Motor neuron (in vitro differentiated cells): ENCODE measurements around the gene MACROD2. TPM values are rescaled to one million over a fixed set of nuclear protein-coding genes. Genes with fewer than 3 reads are reported as not detected.
A peak's percentile ranks its signal among the peaks of the same experiment; 100 is the strongest.

ENCODE experiments used
- ATAC-seq, 8 experiments: fragments of 200-7000 bp; cut with Tn5 transposase; replicated peaks in 6 of 8; 2 replicates each; pipeline ENCODE4 v1.8.0; 2021; ENCODE audit warnings: mild to moderate bottlenecking in 8 of 8, moderate library complexity in 8 of 8
- H3K27ac ChIP-seq, 2 donors: fragments of 250-450 bp; sonication (Bioruptor Pico); 2 replicates each; pipeline ENCODE4 v1.9.0; 2021; ENCODE audit warnings: antibody characterized with exemption in 2 of 2, mild to moderate bottlenecking in 2 of 2, moderate library complexity in 1 of 2
- H3K4me1 ChIP-seq, 2 donors: fragments of 250-450 bp; sonication (Bioruptor Pico); replicated peaks in 1 of 2; 2 replicates each; pipeline ENCODE4 v1.6.1; 2021; ENCODE audit warnings: antibody characterized with exemption in 2 of 2, mild to moderate bottlenecking in 2 of 2, moderate library complexity in 1 of 2
- H3K4me3 ChIP-seq, 5 donors: fragments of 250-450 bp; sonication (Bioruptor Pico); 2 replicates each; pipeline ENCODE4 v1.9.0; 2021; ENCODE audit warnings: antibody characterized with exemption in 5 of 5, mild to moderate bottlenecking in 5 of 5, moderate library complexity in 4 of 5
- WGBS, 10 experiments: fragments of 450-650 bp; shearing (Covaris generic); methylation state at CpG; one replicate each; pipeline ENCODE4 v1.0.0; 2022; 5-methylcytosine and 5-hydroxymethylcytosine counted together
- in situ Hi-C, 9 experiments: fragments of 400-800 bp; cut with MboI; loops; one replicate each; pipeline ENCODE4 v1.15.0; 2021; ENCODE audit warnings: low sequenced_read_pairs in 9 of 9, low pct_unique_long_range_greater_than_20kb in 2 of 9; ENCODE audit not compliant: unreplicated experiment in 9 of 9
- total RNA-seq, 8 experiments: library from RNA; unstranded; fragments of 300-600 nt; gene quantifications; 2 replicates each; pipeline versions ENCODE4 v1.2.3 to v1.2.4, GENCODE V29; 2022

Gene MACROD2
- total RNA-seq, 8 experiments from 2014 or later = 4.3 to 24.9 (median 10.4) TPM

GRCh38 chr20:14859627-14860026 lies 864.3 kb downstream of the MACROD2 start:
- Histone ChIP-seq H3K4me3 (no peak overlapping the region), H3K27ac (no peak overlapping the region), H3K4me1 (peaks cover 4 to 12% of the 10 kb centered on the region in 2 donors)
- in situ Hi-C loops = no loop called here
- no peak for ATAC-seq

- WGBS, 10 experiments = 0 to 29% (median 6%) methylated on average over 2 to 3 of the region's 4 CpGs; no CpG with 5 or more reads in 5 of the 10 experiments
- H3K4me1 ChIP-seq = peaks cover 4 to 13% of the 10 kb centered on the region in 2 donors
- no peak overlapping the region for H3K27ac ChIP-seq
- ATAC-seq = peak; percentile 74 to 95 (median 84)
- in situ Hi-C loops = no loop called here
- H3K4me3 ChIP-seq = no peak overlapping the region
These were observed 865.1 kb downstream of the MACROD2 start for GRCh38 chr20:14860410-14860814.

GRCh38 chr20:14861028-14861699 lies 865.8 kb downstream of the MACROD2 start:
- H3K4me1 ChIP-seq = peaks cover 4 to 21% of the 10 kb centered on the region in 2 donors
- H3K4me3 ChIP-seq = no peak overlapping the region
- 57 to 100% (median 89%) methylated on average over 1 to 4 of the region's 4 CpGs; no CpG with 5 or more reads in 2 of the 10 experiments for WGBS, 10 experiments
- in situ Hi-C loops = no loop called here
- ATAC-seq = no peak
- H3K27ac ChIP-seq = no peak overlapping the region

GRCh38 chr20:14865169-14865568 lies 869.9 kb downstream of the MACROD2 start:
- Histone ChIP-seq H3K4me3 (no peak overlapping the region), H3K4me1 (peaks cover 4 to 15% of the 10 kb centered on the region in 2 donors), H3K27ac (no peak overlapping the region)
- ATAC-seq = no peak
- WGBS, 10 experiments = 22 to 100% (median 57%) methylated on average over 1 to 3 of the region's 3 CpGs; no CpG with 5 or more reads in 1 of the 10 experiments
- in situ Hi-C loops = no loop called here

- peak in 1 of 8 experiments; percentile 21 for ATAC-seq
- in situ Hi-C loops = no loop called here
- peaks cover under 1 to 10% of the 10 kb centered on the region in 2 donors for H3K4me1 ChIP-seq
These were observed 870.4 kb downstream of the MACROD2 start for GRCh38 chr20:14865731-14866130.

GRCh38 chr20:14866841-14867514 lies 871.7 kb downstream of the MACROD2 start:
- in situ Hi-C loops = no loop called here

More at GRCh38 chr20:14865731-14866130, 870.4 kb downstream of the MACROD2 start:
- H3K27ac ChIP-seq = no peak overlapping the region
- no peak overlapping the region for H3K4me3 ChIP-seq

GRCh38 chr20:14877301-14878028 lies 882.1 kb downstream of the MACROD2 start:
- 0 to 81% (median 58%) methylated on average over 2 to 3 of the region's 3 CpGs for WGBS, 10 experiments

More at GRCh38 chr20:14866841-14867514, 871.7 kb downstream of the MACROD2 start:
- no peak overlapping the region for H3K27ac ChIP-seq
- H3K4me3 ChIP-seq = no peak overlapping the region
- WGBS, 10 experiments = 50 to 100% (median 80%) methylated on average over 1 to 4 of the region's 4 CpGs; no CpG with 5 or more reads in 1 of the 10 experiments
- no peak for ATAC-seq
- peaks cover 0 to 9% of the 10 kb centered on the region in 2 donors for H3K4me1 ChIP-seq

GRCh38 chr20:14878676-14879019 lies 883.3 kb downstream of the MACROD2 start:
- Histone ChIP-seq H3K4me1 (peaks cover 3 to 5% of the 10 kb centered on the region in 2 donors), H3K27ac (no peak overlapping the region), H3K4me3 (no peak overlapping the region)
- 69 to 100% (median 92%) methylated on average over 1 of the region's 1 CpG for WGBS, 10 experiments
- ATAC-seq = no peak
- in situ Hi-C loops = no loop called here

More at GRCh38 chr20:14877301-14878028, 882.1 kb downstream of the MACROD2 start:
- ATAC-seq = peak in 2 of 8 experiments; percentile 91
- no peak overlapping the region for H3K27ac ChIP-seq
- in situ Hi-C loops = no loop called here
- peaks cover 3 to 5% of the 10 kb centered on the region in 2 donors for H3K4me1 ChIP-seq
- no peak overlapping the region for H3K4me3 ChIP-seq

GRCh38 chr20:14879020-14879697 lies 883.8 kb downstream of the MACROD2 start:
- 50 to 100% (median 90%) methylated on average over 1 to 2 of the region's 2 CpGs; no CpG with 5 or more reads in 2 of the 10 experiments for WGBS, 10 experiments
- H3K4me3 ChIP-seq = no peak overlapping the region
- no peak overlapping the region for H3K27ac ChIP-seq
- H3K4me1 ChIP-seq = peaks cover 3 to 5% of the 10 kb centered on the region in 2 donors
- in situ Hi-C loops = no loop called here
- peak in 7 of 8 experiments; percentile 39 to 98 (median 78) for ATAC-seq

GRCh38 chr20:14879839-14880238 lies 884.5 kb downstream of the MACROD2 start:
- peaks cover 3 to 5% of the 10 kb centered on the region in 2 donors for H3K4me1 ChIP-seq
- no peak overlapping the region for H3K4me3 ChIP-seq
- WGBS, 10 experiments = 75 to 100% (median 91%) methylated on average over 1 to 5 of the region's 5 CpGs
- ATAC-seq = peak in 2 of 8 experiments; percentile 24 to 40
- H3K27ac ChIP-seq = no peak overlapping the region
- in situ Hi-C loops = no loop called here

- WGBS, 10 experiments = 83 to 100% (median 90%) methylated on average over 2 of the region's 2 CpGs; no CpG with 5 or more reads in 5 of the 10 experiments
- ATAC-seq = no peak
- no peak overlapping the region for H3K27ac ChIP-seq
- in situ Hi-C loops = no loop called here
- peaks cover 3 to 5% of the 10 kb centered on the region in 2 donors for H3K4me1 ChIP-seq
- no peak overlapping the region for H3K4me3 ChIP-seq
These were observed 886.2 kb downstream of the MACROD2 start for GRCh38 chr20:14881518-14881917.

- Histone ChIP-seq H3K4me1 (peaks cover 3 to 5% of the 10 kb centered on the region in 2 donors), H3K27ac (no peak overlapping the region), H3K4me3 (no peak overlapping the region)
- in situ Hi-C loops = no loop called here
- ATAC-seq = no peak
- WGBS, 10 experiments = 20 to 100% (median 62%) methylated on average over 1 to 2 of the region's 2 CpGs; no CpG with 5 or more reads in 1 of the 10 experiments
These were observed 886.8 kb downstream of the MACROD2 start for GRCh38 chr20:14882157-14882556.

GRCh38 chr20:14882846-14883245 lies 887.5 kb downstream of the MACROD2 start:
- H3K4me3 ChIP-seq = no peak overlapping the region
- H3K4me1 ChIP-seq = peaks cover 3 to 5% of the 10 kb centered on the region in 2 donors
- H3K27ac ChIP-seq = no peak overlapping the region
- in situ Hi-C loops = no loop called here
- no peak for ATAC-seq
